NCI-H226 (cell line): Measurements from ENCODE around the gene DLST.
A peak's percentile ranks its signal among the peaks of the same experiment; 100 is the strongest.

Source experiments
- DNase-seq: peaks from one replicate; pipeline ENCODE4 v3.0.0-alpha.2; 2015

The DLST gene

GRCh38 chr14:74860899-74861733 lies 20.6 kb upstream of the DLST start:
- DNase-seq = peak; percentile 54

GRCh38 chr14:74861734-74862090 lies 20.0 kb upstream of the DLST start:
- DNase-seq = no peak

GRCh38 chr14:74863274-74863673 lies 18.4 kb upstream of the DLST start:
- DNase-seq = no peak

GRCh38 chr14:74864198-74864597 lies 17.5 kb upstream of the DLST start:
- no peak for DNase-seq

GRCh38 chr14:74865156-74865555 lies 16.6 kb upstream of the DLST start:
- DNase-seq = no peak

GRCh38 chr14:74866708-74867389 lies 14.9 kb upstream of the DLST start:
- no peak for DNase-seq

GRCh38 chr14:74867673-74868072 lies 14.0 kb upstream of the DLST start:
- no peak for DNase-seq

- no peak for DNase-seq
Measured at GRCh38 chr14:74868739-74869138, 13.0 kb upstream of the DLST start.

- DNase-seq = no peak
Measured at GRCh38 chr14:74871819-74872218, 9.9 kb upstream of the DLST start.

- no peak for DNase-seq
Measured at GRCh38 chr14:74875204-74875603, 6.5 kb upstream of the DLST start.

GRCh38 chr14:74875941-74876913 lies 5.5 kb upstream of the DLST start, which contains the start of gene PROX2:
PROX2 (minus strand) TSS chr14:74876145; CDS start chr14:74863834, 12,311 bp downstream.
- no peak for DNase-seq

GRCh38 chr14:74879427-74880182 lies 2.1 kb upstream of the DLST start:
- DNase-seq = no peak

- no peak for DNase-seq
Measured at GRCh38 chr14:74882103-74882920, 596 bp downstream of the DLST start.

- DNase-seq = peak; percentile 73
Measured at GRCh38 chr14:74886001-74886400, 4.3 kb downstream of the DLST start.

GRCh38 chr14:74888164-74889158 lies 6.7 kb downstream of the DLST start:
- DNase-seq = peak; percentile 45

GRCh38 chr14:74890262-74890661 lies 8.5 kb downstream of the DLST start:
- no peak for DNase-seq

GRCh38 chr14:74891870-74892269 lies 10.2 kb downstream of the DLST start:
- DNase-seq = no peak

GRCh38 chr14:74892745-74893144 lies 11.0 kb downstream of the DLST start:
- DNase-seq = no peak

- no peak for DNase-seq
Measured at GRCh38 chr14:74893614-74894091, 11.9 kb downstream of the DLST start.

- no peak for DNase-seq
Measured at GRCh38 chr14:74896400-74896799, 14.7 kb downstream of the DLST start.
